Psoas muscle (tissue), 8 donors: ENCODE results near the gene TAF11L5. TPM values are rescaled to one million over a fixed set of nuclear protein-coding genes. Genes with fewer than 3 reads are reported as not detected.
"Not testable (repeated sequence)": the region's sequence is repeated elsewhere in the genome, so short reads cannot be mapped to it uniquely, and the experiment has no call there.

Experiments
- ATAC-seq, 4 donors: fragments of 200-7000 bp; cut with Tn5 transposase; one replicate each; pipeline ENCODE4 v1.9.1; 2020; ENCODE audit warnings: moderate library complexity in 3 of 4, mild to moderate bottlenecking in 2 of 4
- DNase-seq, 2 donors: peaks; one replicate each; pipeline ENCODE4 v3.0.0-alpha.2; 2020
- H3K27ac ChIP-seq: fragments of 200-600 bp; one replicate; pipeline ENCODE4 v1.8.0; 2022
- H3K27me3 ChIP-seq, 3 donors: fragments of 200-600 bp in 1 of 3; one replicate each; pipeline versions ENCODE4 v1.6.1 to v1.8.0; 2013 to 2022; ENCODE audit warnings: low read length in 2 of 3, mild to moderate bottlenecking in 2 of 3, moderate library complexity in 1 of 3; ENCODE audit not compliant: insufficient read depth in 3 of 3
- H3K36me3 ChIP-seq, 2 donors: fragments of 200-600 bp in 1 of 2; one replicate each; pipeline versions ENCODE4 v1.6.1 to v1.8.0; 2013 to 2022; ENCODE audit warnings: low read depth in 1 of 2, mild to moderate bottlenecking in 1 of 2, moderate library complexity in 1 of 2; ENCODE audit not compliant: insufficient read depth in 1 of 2
- H3K4me1 ChIP-seq: fragments of 200-600 bp; one replicate; pipeline ENCODE4 v1.8.0; 2022
- H3K4me3 ChIP-seq: fragments of 200-600 bp; one replicate; pipeline ENCODE4 v1.8.0; 2022; ENCODE audit warnings: mild to moderate bottlenecking
- H3K9me3 ChIP-seq: fragments of 200-600 bp; one replicate; pipeline ENCODE4 v1.8.0; 2022
- WGBS, 3 donors: extraction: QIAGEN DNeasy Blood & Tissue Kit; methylation state at CpG; one replicate each; pipeline versions ENCODE4 v1.1.6 to v1.1.7; 2013; 5-methylcytosine and 5-hydroxymethylcytosine counted together
- intact Hi-C, 2 donors: fragments of 100-400 bp; cut with DNase I; formaldehyde crosslinking; loops; one replicate each; pipeline versions ENCODE4 v1.11.0 to v1.14.2; 2022
- polyA plus RNA-seq, 3 donors: library from polyadenylated mRNA; stranded (reverse); fragments of 200-250 nt; gene quantifications; one replicate each; pipeline ENCODE4 v1.2.3, GENCODE V29; 2013
- total RNA-seq, 4 donors: library from RNA; stranded (reverse); fragmentation: NEBNext Ultra II Directional in 2 of 4; extraction: Animal tissue kit (Norgen Biotek cat#: 25700) in 2 of 4; gene quantifications; one replicate each; pipeline versions ENCODE4 v1.2.1 to v1.2.4, GENCODE V29; 2021 to 2023
- donor health status: healthy with polysubstance abuse.
- donor health status: DM: no; HTN: no; CAD: no; lungs with moderate emphysema.
- donor health status: Bipolar disorder and iron deficiency.
- donor health status: healthy.
- donor health status: DM: yes; HTN: yes; CAD: no.
- donor health status: DM: no; HTN: no; CAD: no.
- donor health status: DM: no; HTN: no; CAD: no.
- donor health status: DM: yes; HTN: yes; CAD: no.

The TAF11L5 gene
- total and polyA plus RNA-seq, 7 donors = not detected

DNA sequence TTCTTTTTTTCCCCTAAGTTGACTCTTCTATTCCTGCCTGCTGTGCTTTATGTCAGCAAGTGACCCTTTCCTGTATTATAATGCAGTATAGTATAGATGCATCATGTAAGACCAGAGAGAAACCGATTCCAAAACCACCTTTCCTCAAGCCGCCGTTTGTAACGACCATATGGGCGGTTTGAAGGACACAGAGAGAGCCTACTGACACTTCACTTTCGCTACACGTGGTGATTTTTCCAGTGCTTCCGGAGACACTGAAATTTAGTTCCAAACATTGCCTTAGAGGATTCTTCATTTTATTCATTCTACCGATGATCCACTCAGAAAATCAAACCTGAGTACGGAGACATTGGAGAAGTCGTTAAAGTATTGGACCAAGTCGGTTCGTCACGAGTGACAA, 5.5 kb upstream of the TAF11L5 start:
- H3K27ac ChIP-seq, H3K36me3 ChIP-seq, H3K4me1 ChIP-seq, DNase-seq, H3K27me3 ChIP-seq, intact Hi-C loops, H3K4me3 ChIP-seq, H3K9me3 ChIP-seq, ATAC-seq: not testable (repeated sequence)
- 88 to 95% (median 92%) methylated on average over 8 of the region's 14 CpGs for WGBS, 3 donors

DNA sequence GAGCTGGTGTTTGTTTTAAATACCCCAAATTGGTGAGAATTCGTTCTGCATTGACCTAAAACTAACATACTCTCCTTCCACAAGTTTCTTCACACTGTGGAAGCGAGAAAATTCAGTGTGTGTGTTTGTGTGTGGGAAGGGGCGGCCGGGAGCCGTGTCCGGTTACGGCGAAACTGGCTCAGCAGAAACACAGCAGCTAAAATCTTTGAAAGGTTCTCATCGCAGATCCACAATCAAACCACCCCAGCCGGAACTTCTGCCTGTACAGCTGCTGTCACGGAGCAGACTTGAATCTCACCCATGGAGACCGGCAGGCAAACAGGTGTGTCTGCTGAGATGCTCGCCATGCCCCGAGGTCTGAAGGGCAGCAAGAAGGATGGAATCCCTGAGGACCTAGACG, 3.5 kb upstream of the TAF11L5 start, which contains the start of gene TAF11L4:
TSS of gene TAF11L4 (plus strand) at position 301 of the 400 bp plus-strand sequence.
- H3K4me3 ChIP-seq, H3K36me3 ChIP-seq, intact Hi-C loops, H3K9me3 ChIP-seq, H3K27ac ChIP-seq, ATAC-seq, DNase-seq, H3K4me1 ChIP-seq, H3K27me3 ChIP-seq: not testable (repeated sequence)
- no CpG with 5 or more reads among the region's 15 CpGs for WGBS, 3 donors

DNA sequence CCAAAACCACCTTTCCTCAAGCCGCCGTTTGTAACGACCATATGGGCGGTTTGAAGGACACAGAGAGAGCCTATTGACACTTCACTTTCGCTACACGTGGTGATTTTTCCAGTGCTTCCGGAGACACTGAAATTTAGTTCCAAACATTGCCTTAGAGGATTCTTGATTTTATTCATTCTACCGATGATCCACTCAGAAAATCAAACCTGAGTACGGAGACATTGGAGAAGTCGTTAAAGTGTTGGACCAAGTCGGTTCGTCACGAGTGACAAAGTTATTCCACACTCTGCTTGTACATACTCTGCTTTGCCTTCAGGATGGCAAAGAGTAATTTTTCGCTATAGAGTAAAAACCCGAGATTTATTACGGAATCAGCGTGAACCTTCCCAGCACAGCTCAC, 1.5 kb downstream of the TAF11L5 start:
- intact Hi-C loops, ATAC-seq: not testable (repeated sequence)
- WGBS, 3 donors = 92 to 93% (median 92%) methylated on average over 9 of the region's 17 CpGs

DNA sequence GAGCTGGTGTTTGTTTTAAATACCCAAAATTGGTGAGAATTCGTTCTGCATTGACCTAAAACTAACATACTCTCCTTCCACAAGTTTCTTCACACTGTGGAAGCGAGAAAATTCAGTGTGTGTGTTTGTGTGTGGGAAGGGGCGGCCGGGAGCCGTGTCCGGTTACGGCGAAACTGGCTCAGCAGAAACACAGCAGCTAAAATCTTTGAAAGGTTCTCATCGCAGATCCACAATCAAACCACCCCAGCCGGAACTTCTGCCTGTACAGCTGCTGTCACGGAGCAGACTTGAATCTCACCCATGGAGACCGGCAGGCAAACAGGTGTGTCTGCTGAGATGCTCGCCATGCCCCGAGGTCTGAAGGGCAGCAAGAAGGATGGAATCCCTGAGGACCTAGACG, 3.3 kb downstream of the TAF11L5 start, which contains the start of gene TAF11L6:
TSS of gene TAF11L6 (plus strand) at position 301 of the 400 bp plus-strand sequence.
- H3K4me3 ChIP-seq, intact Hi-C loops, H3K27me3 ChIP-seq, H3K9me3 ChIP-seq, ATAC-seq, H3K4me1 ChIP-seq, H3K27ac ChIP-seq, DNase-seq, H3K36me3 ChIP-seq: not testable (repeated sequence)
- WGBS, 3 donors = no CpG with 5 or more reads among the region's 15 CpGs

More for the DNA sequence above, 1.5 kb downstream of the TAF11L5 start:
- H3K27ac ChIP-seq, H3K36me3 ChIP-seq, H3K4me3 ChIP-seq, H3K9me3 ChIP-seq, H3K27me3 ChIP-seq, H3K4me1 ChIP-seq: not testable (repeated sequence)
- DNase-seq = peak in 1 of 2 donors; percentile 47

Other genes with a start within 250 kb of the TAF11L5 start
- not detected for gene TAF11L2, start 27.0 kb upstream of the TAF11L5 start, total RNA-seq
- not detected for gene TAF11L2, start 27.0 kb upstream of the TAF11L5 start, polyA plus RNA-seq
- not detected for gene TAF11L3, start 6.9 kb upstream of the TAF11L5 start, total RNA-seq
- gene TAF11L3, start 6.9 kb upstream of the TAF11L5 start, polyA plus RNA-seq = not detected
- not detected for gene TAF11L4, start 3.4 kb upstream of the TAF11L5 start, total RNA-seq
- gene TAF11L4, start 3.4 kb upstream of the TAF11L5 start, polyA plus RNA-seq = not detected
- gene TAF11L6, start 3.4 kb downstream of the TAF11L5 start, total RNA-seq = not detected
- not detected for gene TAF11L6, start 3.4 kb downstream of the TAF11L5 start, polyA plus RNA-seq
- not detected for gene TAF11L7, start 60.5 kb downstream of the TAF11L5 start, total RNA-seq
- gene TAF11L7, start 60.5 kb downstream of the TAF11L5 start, polyA plus RNA-seq = not detected
- not detected for gene TAF11L8, start 65.7 kb downstream of the TAF11L5 start, total RNA-seq
- not detected for gene TAF11L8, start 65.7 kb downstream of the TAF11L5 start, polyA plus RNA-seq
- not detected for gene TAF11L9, start 69.2 kb downstream of the TAF11L5 start, total RNA-seq
- not detected for gene TAF11L9, start 69.2 kb downstream of the TAF11L5 start, polyA plus RNA-seq
- not detected for gene TAF11L10, start 72.6 kb downstream of the TAF11L5 start, total RNA-seq
- not detected for gene TAF11L10, start 72.6 kb downstream of the TAF11L5 start, polyA plus RNA-seq
- gene TAF11L11, start 78.9 kb downstream of the TAF11L5 start, total RNA-seq = not detected
- not detected for gene TAF11L11, start 78.9 kb downstream of the TAF11L5 start, polyA plus RNA-seq
- not detected for gene TAF11L12, start 85.2 kb downstream of the TAF11L5 start, total RNA-seq
- not detected for gene TAF11L12, start 85.2 kb downstream of the TAF11L5 start, polyA plus RNA-seq
- not detected for gene TAF11L13, start 106.9 kb downstream of the TAF11L5 start, total RNA-seq
- gene TAF11L13, start 106.9 kb downstream of the TAF11L5 start, polyA plus RNA-seq = not detected
- gene TAF11L14, start 109.2 kb downstream of the TAF11L5 start, total RNA-seq = not detected
- gene TAF11L14, start 109.2 kb downstream of the TAF11L5 start, polyA plus RNA-seq = not detected